CMK (cell line): ENCODE data around the gene RBPJ.
"Not testable (repeated sequence)": the region's sequence is repeated elsewhere in the genome, so short reads cannot be mapped to it uniquely, and the experiment has no call there.

Experiments used
- DNase-seq: peaks from one replicate; pipeline ENCODE4 v3.0.0-alpha.2; 2010; ENCODE audit warnings: low read depth

Gene RBPJ

GRCh38 chr4:26375551-26375950, 54.7 kb downstream of the RBPJ start:
- no peak for DNase-seq

- no peak for DNase-seq
Observed at GRCh38 chr4:26377328-26378311, 56.8 kb downstream of the RBPJ start.

GRCh38 chr4:26379837-26380236, 59.0 kb downstream of the RBPJ start:
- DNase-seq = no peak

- no peak for DNase-seq
Observed at GRCh38 chr4:26380740-26381139, 59.9 kb downstream of the RBPJ start.

- DNase-seq = no peak
Observed at GRCh38 chr4:26384380-26385057, 63.7 kb downstream of the RBPJ start.

- DNase-seq = no peak
Observed at GRCh38 chr4:26385690-26386089, 64.9 kb downstream of the RBPJ start.

GRCh38 chr4:26386386-26386785, 65.6 kb downstream of the RBPJ start:
- no peak for DNase-seq

- no peak for DNase-seq
Observed at GRCh38 chr4:26388671-26389070, 67.9 kb downstream of the RBPJ start.

- no peak for DNase-seq
Observed at GRCh38 chr4:26397086-26397485, 76.3 kb downstream of the RBPJ start.

- DNase-seq = no peak
Observed at GRCh38 chr4:26400132-26400531, 79.3 kb downstream of the RBPJ start.

GRCh38 chr4:26402017-26402416, 81.2 kb downstream of the RBPJ start:
- DNase-seq = not testable (repeated sequence)

- no peak for DNase-seq
Observed at GRCh38 chr4:26402458-26402857, 81.6 kb downstream of the RBPJ start.

- DNase-seq = no peak
Observed at GRCh38 chr4:26404743-26405206, 84.0 kb downstream of the RBPJ start.

GRCh38 chr4:26406346-26406975, 85.6 kb downstream of the RBPJ start:
- DNase-seq = no peak

GRCh38 chr4:26407476-26407875, 86.7 kb downstream of the RBPJ start:
- no peak for DNase-seq

- DNase-seq = no peak
Observed at GRCh38 chr4:26410385-26411293, 89.8 kb downstream of the RBPJ start.

- no peak for DNase-seq
Observed at GRCh38 chr4:26412381-26413372, 91.9 kb downstream of the RBPJ start.

GRCh38 chr4:26413582-26413981, 92.8 kb downstream of the RBPJ start:
- no peak for DNase-seq

- DNase-seq = no peak
Observed at GRCh38 chr4:26418107-26418506, 97.3 kb downstream of the RBPJ start.

GRCh38 chr4:26418850-26419249, 98.0 kb downstream of the RBPJ start:
- DNase-seq = no peak
